ENCODE data around the gene ANKFY1.

GRCh38 chr17:4162775-4163466 lies 100.9 kb downstream of the ANKFY1 start:
- TF ChIP-seq EZH2 (IDR thresholded peaks at IDR 0.05; ENCODE audit: insufficient read depth, poor library complexity, severe bottlenecking) (no peak), EZH2phosphoT487 (IDR thresholded peaks at IDR 0.05; ENCODE audit: insufficient read depth, low read depth) (no peak)
